WERI-Rb-1 (cell line): Measurements from ENCODE around the gene DES.

ENCODE experiments used
- DNase-seq: peaks from one replicate; pipeline ENCODE4 v3.0.0-alpha.2; 2020
- H3K27ac ChIP-seq: fragments of 250-450 bp; sonication (Bioruptor Pico); 2 replicates; pipeline ENCODE4 v1.5.1; 2020; ENCODE audit warnings: mild to moderate bottlenecking, moderate library complexity
- H3K27me3 ChIP-seq: fragments of 250-450 bp; sonication (Bioruptor Pico); 2 replicates; pipeline ENCODE4 v1.5.1; 2021; ENCODE audit warnings: mild to moderate bottlenecking, low read depth, moderate library complexity; ENCODE audit not compliant: insufficient read depth, severe bottlenecking
- H3K36me3 ChIP-seq: fragments of 250-450 bp; sonication (Bioruptor Pico); 2 replicates; pipeline ENCODE4 v1.5.1; 2020; ENCODE audit warnings: mild to moderate bottlenecking, moderate library complexity
- H3K4me3 ChIP-seq: 2 replicates; pipeline ENCODE4 v1.5.1; 2011; ENCODE audit warnings: low read depth, mild to moderate bottlenecking, control low read depth, low read length
- H3K9me3 ChIP-seq: fragments of 250-450 bp; sonication (Bioruptor Pico); 2 replicates; pipeline ENCODE4 v1.5.1; 2021; ENCODE audit warnings: mild to moderate bottlenecking, moderate library complexity; ENCODE audit not compliant: severe bottlenecking
- CTCF ChIP-seq: IDR thresholded peaks from 2 replicates; pipeline ENCODE4 v1.5.1; 2011; ENCODE audit warnings: low read depth, mild to moderate bottlenecking, control low read depth, inconsistent platforms, low read length

The DES gene

DNA sequence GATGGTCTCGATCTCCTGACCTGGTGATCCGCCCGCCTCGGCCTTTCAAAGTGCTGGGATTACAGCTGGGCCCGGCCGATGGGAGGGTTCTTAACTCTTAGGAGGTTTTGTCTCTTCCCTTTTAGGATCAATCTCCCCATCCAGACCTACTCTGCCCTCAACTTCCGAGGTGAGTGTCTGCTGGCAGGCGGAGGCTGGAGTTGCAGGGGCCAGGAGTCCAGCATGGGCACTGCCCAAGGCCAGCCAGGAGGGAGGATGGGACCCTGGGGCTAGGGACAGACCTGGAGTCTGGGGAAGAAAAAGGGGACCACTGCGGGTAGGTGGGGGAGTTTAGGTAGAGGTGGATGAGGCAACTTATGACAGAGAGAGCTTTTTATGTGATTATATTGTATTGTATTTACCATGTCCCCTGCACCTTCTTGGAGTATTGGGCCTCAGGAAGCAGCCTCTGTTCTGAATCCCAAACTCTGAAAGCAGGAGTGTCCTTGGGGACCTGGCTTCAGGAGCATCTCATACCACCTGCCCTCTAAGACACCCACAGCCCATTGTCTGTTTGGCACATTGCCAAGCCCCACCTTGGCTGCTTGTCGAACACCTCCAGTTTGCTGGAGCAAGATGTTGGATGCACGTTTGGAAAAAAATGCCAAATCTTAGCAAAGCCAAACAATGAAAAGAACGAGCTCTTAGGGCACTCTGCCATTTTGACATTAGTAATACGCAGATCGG lies 5.6 kb downstream of the DES start:
- no peak for DNase-seq
- Histone ChIP-seq H3K9me3 (no peaks in the 10 kb centered on the region), H3K4me3 (no peak overlapping the region), H3K27me3 (no peaks in the 10 kb centered on the region), H3K36me3 (no peaks in the 10 kb centered on the region), H3K27ac (no peak overlapping the region)
- TF ChIP-seq CTCF = no peak

GRCh38 chr2:219425238-219426067 lies 7.3 kb downstream of the DES start:
- DNase-seq = no peak
- Histone ChIP-seq H3K27ac (no peak overlapping the region), H3K27me3 (no peaks in the 10 kb centered on the region), H3K36me3 (no peaks in the 10 kb centered on the region), H3K4me3 (no peak overlapping the region), H3K9me3 (no peaks in the 10 kb centered on the region)
- TF ChIP-seq CTCF = no peak

GRCh38 chr2:219426068-219426443 lies 7.9 kb downstream of the DES start:
- Histone ChIP-seq H3K27me3 (no peaks in the 10 kb centered on the region), H3K4me3 (no peak overlapping the region), H3K36me3 (no peaks in the 10 kb centered on the region), H3K9me3 (no peaks in the 10 kb centered on the region), H3K27ac (no peak overlapping the region)
- DNase-seq = no peak
- TF ChIP-seq CTCF = no peak

- no peaks in the 10 kb centered on the region for H3K27me3 ChIP-seq
- H3K4me3 ChIP-seq = no peak overlapping the region
- no peak overlapping the region for H3K27ac ChIP-seq
- DNase-seq = no peak
- H3K9me3 ChIP-seq = no peaks in the 10 kb centered on the region
- no peak for TF ChIP-seq CTCF
- H3K36me3 ChIP-seq = no peaks in the 10 kb centered on the region
Measured at GRCh38 chr2:219426534-219427136, 8.5 kb downstream of the DES start.

DNA sequence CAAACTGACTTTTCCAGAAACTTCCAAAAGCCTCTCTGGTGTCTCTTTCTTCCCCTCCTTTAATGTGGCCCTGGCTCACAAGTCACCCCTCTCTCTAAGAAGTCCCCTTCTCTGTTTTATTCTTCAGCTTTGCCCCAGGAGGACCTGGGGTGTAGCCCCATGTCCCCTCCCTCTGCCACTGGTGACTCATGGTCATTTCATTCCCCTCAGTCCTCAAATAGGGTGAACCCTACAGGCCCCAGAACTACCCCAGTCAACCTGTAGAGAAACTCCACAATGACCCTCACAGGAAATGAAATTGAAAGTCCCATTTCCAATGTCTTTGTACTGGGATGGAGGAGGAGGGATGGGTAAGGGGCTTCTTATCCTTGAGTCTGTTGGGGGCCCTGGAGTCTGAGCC lies 10.3 kb downstream of the DES start:
- DNase-seq = no peak
- no peak overlapping the region for H3K4me3 ChIP-seq

More for the DNA sequence above, 10.3 kb downstream of the DES start:
- TF ChIP-seq CTCF = no peak
- Histone ChIP-seq H3K27ac (peak overlapping the region; percentile 57), H3K9me3 (no peaks in the 10 kb centered on the region), H3K36me3 (no peaks in the 10 kb centered on the region), H3K27me3 (no peaks in the 10 kb centered on the region)
